Astrocyte (in vitro differentiated cells and primary cell): Measurements from ENCODE around the gene RPL13.

Source experiments
- CTCF ChIP-seq: IDR thresholded peaks from 2 replicates; pipeline ENCODE4 v1.5.1; 2011; ENCODE audit warnings: low read depth, mild to moderate bottlenecking, inconsistent platforms, low read length, moderate library complexity; ENCODE audit not compliant: insufficient read depth
- EZH2 ChIP-seq: IDR thresholded peaks from 2 replicates; pipeline ENCODE4 v1.6.1; 2012; ENCODE audit warnings: mild to moderate bottlenecking, low read length, inconsistent platforms; ENCODE audit not compliant: insufficient read depth

GRCh38 chr16:89547291-89547690 is 13.2 kb upstream of the RPL13 start:
- TF ChIP-seq CTCF (no peak), EZH2 (no peak)
